Loucy (cell line): ENCODE data around the gene FAM131C.

ENCODE experiments used
- CTCF ChIP-seq: fragments of 200-600 bp; sonication (generic); conservative IDR thresholded peaks from 2 replicates; pipeline ENCODE4 v1.5.1; 2014; ENCODE audit warnings: mild to moderate bottlenecking, antibody characterized with exemption, low read length
- EZH2phosphoT487 ChIP-seq: fragments of 200-600 bp; IDR thresholded peaks from 2 replicates; pipeline ENCODE4 v1.6.1; 2018; ENCODE audit warnings: antibody characterized with exemption, mild to moderate bottlenecking, moderate library complexity, borderline replicate concordance

- TF ChIP-seq CTCF (no peak), EZH2phosphoT487 (no peak)
Observed at GRCh38 chr1:16122350-16122881, 49.0 kb upstream of the FAM131C start.
